Adrenal gland (tissue), 12 donors: ENCODE results near the gene FRMD3. TPM values are rescaled to one million over a fixed set of nuclear protein-coding genes. Genes with fewer than 3 reads are reported as not detected.

Experiments used
- DNase-seq, 7 donors: peaks; one replicate each; pipeline ENCODE4 v3.0.0-alpha.2; 2019 to 2020
- H3K27ac ChIP-seq, 5 donors: fragments of 200-600 bp; sonication (generic) in 4 of 5; 1 replicate in 3 of 5; 2 replicates in 2 of 5; pipeline versions ENCODE4 v1.5.1 to v1.8.0; 2016 to 2020; ENCODE audit warnings: mild to moderate bottlenecking in 1 of 5
- H3K27me3 ChIP-seq: fragments of 200-600 bp; 2 replicates; pipeline ENCODE4 v1.8.0; 2021
- H3K36me3 ChIP-seq, 2 donors: fragments of 200-600 bp; replicated peaks in 1 of 2; 1 replicate in 1 of 2; 2 replicates in 1 of 2; pipeline versions ENCODE4 v1.5.1 to v1.8.0; 2018 to 2022
- H3K4me1 ChIP-seq, 2 donors: fragments of 200-600 bp; replicated peaks in 1 of 2; 1 replicate in 1 of 2; 2 replicates in 1 of 2; pipeline versions ENCODE4 v1.5.1 to v1.8.0; 2018 to 2021
- H3K4me3 ChIP-seq, 4 donors: fragments of 200-600 bp; sonication (generic) in 3 of 4; one replicate each; pipeline ENCODE4 v1.5.1; 2016 to 2018
- H3K9me3 ChIP-seq, 3 donors: fragments of 200-600 bp; sonication (generic) in 1 of 3; replicated peaks in 1 of 3; 1 replicate in 2 of 3; 2 replicates in 1 of 3; pipeline versions ENCODE4 v1.5.1 to v1.8.0; 2016 to 2021
- POLR2A ChIP-seq, 2 donors: fragments of 450-650 bp; IDR thresholded peaks; one replicate each; pipeline ENCODE4 v1.6.1; 2017; ENCODE audit warnings: antibody characterized with exemption in 2 of 2, mild to moderate bottlenecking in 2 of 2, moderate library complexity in 1 of 2
- WGBS, 4 donors: extraction: QIAGEN DNeasy Blood & Tissue Kit in 2 of 4; methylation state at CpG; one replicate each; pipeline versions ENCODE4 v1.1.5 to v1.1.7; 2013 to 2017; 5-methylcytosine and 5-hydroxymethylcytosine counted together
- intact Hi-C, 2 donors: fragments of 100-400 bp; cut with DNase I; formaldehyde crosslinking; loops; one replicate each; pipeline versions ENCODE4 v1.14.1 to v1.15.0; 2022 to 2023
- polyA plus RNA-seq, 3 donors: library from polyadenylated mRNA; stranded (reverse); fragments of 200-250 nt in 2 of 3; fragments of 350-450 nt in 1 of 3; fragmentation: Illumina TruSeq in 1 of 3; extraction: RNeasy Lipid Tissue Mini Kit (QIAGEN cat#74804) in 1 of 3; gene quantifications; one replicate each; pipeline ENCODE4 v1.2.3, GENCODE V29; 2013 to 2014
- total RNA-seq, 9 donors: library from RNA; depleted of rRNA in 4 of 9; stranded (reverse); fragments of >200 nt in 4 of 9; fragments of 120-200 nt in 1 of 9; fragmentation: NEBNext Ultra II Directional in 1 of 9; extraction: Animal tissue kit (Norgen Biotek cat#: 25700) in 1 of 9; gene quantifications; one replicate each; pipeline versions ENCODE4 v1.1.0 to v1.2.4, GENCODE V29; 2013 to 2023
- TF ChIP-seq, protein P1 (sequence below), 6 experiments: fragments of 450-650 bp in 4 of 6; fragments of 200-600 bp in 2 of 6; sonication (generic) in 1 of 6; IDR thresholded peaks; 1 replicate in 5 of 6; 2 replicates in 1 of 6; pipeline versions ENCODE4 v1.5.1 to v1.8.0; 2016 to 2021; ENCODE audit warnings: antibody characterized with exemption in 6 of 6, mild to moderate bottlenecking in 2 of 6, moderate library complexity in 1 of 6
- donor health status: healthy with polysubstance abuse.
- donor health status: Bipolar disorder and iron deficiency.
- donor health status: DM: yes; HTN: yes; CAD: no.
- donor health status: DM: no; HTN: no; CAD: no.
- donor health status: DM: no; HTN: no; CAD: no.
- donor health status: DM: yes; HTN: yes; CAD: no.

Gene FRMD3
- total and polyA plus RNA-seq, 12 donors: 1.8 to 32.9 (median 13.6) TPM

GRCh38 chr9:83307066-83307724 lies 231.0 kb downstream of the FRMD3 start:
- no peak overlapping the region for H3K4me3 ChIP-seq
- 53 to 65% (median 58%) methylated on average over 2 of the region's 2 CpGs for WGBS, 4 donors
- no peak for DNase-seq
- intact Hi-C loops: no loop called here
- no peaks in the 10 kb centered on the region for H3K27me3 ChIP-seq
- TF ChIP-seq, protein P1, sequence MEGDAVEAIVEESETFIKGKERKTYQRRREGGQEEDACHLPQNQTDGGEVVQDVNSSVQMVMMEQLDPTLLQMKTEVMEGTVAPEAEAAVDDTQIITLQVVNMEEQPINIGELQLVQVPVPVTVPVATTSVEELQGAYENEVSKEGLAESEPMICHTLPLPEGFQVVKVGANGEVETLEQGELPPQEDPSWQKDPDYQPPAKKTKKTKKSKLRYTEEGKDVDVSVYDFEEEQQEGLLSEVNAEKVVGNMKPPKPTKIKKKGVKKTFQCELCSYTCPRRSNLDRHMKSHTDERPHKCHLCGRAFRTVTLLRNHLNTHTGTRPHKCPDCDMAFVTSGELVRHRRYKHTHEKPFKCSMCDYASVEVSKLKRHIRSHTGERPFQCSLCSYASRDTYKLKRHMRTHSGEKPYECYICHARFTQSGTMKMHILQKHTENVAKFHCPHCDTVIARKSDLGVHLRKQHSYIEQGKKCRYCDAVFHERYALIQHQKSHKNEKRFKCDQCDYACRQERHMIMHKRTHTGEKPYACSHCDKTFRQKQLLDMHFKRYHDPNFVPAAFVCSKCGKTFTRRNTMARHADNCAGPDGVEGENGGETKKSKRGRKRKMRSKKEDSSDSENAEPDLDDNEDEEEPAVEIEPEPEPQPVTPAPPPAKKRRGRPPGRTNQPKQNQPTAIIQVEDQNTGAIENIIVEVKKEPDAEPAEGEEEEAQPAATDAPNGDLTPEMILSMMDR (IDR thresholded peaks at IDR 0.05): no peak
- TF ChIP-seq POLR2A (IDR thresholded peaks at IDR 0.05): no peak
- H3K9me3 ChIP-seq: no peaks in the 10 kb centered on the region
- no peaks in the 10 kb centered on the region for H3K36me3 ChIP-seq
- H3K27ac ChIP-seq: peak overlapping the region in 1 of 5 donors; percentile 1
- peaks cover 10 to 17% of the 10 kb centered on the region in 2 donors for H3K4me1 ChIP-seq

DNA sequence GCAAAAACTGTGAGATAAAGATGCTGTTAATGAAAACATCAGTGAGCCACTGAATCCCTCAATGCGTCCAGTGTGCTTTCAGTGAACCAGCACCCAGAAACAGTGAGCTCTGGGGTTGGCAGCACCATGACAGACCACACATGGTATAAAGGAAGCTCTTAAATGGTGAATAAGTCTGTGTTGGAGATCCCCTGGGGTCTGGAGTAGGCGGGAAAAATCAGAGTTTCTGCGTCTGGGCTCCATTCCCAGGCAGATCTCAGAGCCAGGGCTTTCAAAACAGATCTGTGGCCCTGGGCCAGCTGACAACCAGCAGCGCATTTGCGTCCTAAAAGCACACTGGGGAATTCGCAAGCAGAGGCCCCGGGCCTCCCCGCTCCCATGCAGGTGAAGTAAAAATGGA lies 233.5 kb downstream of the FRMD3 start:
- WGBS, 4 donors: 19 to 32% (median 20%) methylated on average over 4 to 8 of the region's 8 CpGs
- peak; percentile 69 to 94 (median 86) for DNase-seq
- Histone ChIP-seq H3K27me3 (no peaks in the 10 kb centered on the region), H3K27ac (peak overlapping the region in 3 of 5 donors; percentile 2 to 53 (median 43)), H3K4me3 (no peak overlapping the region), H3K4me1 (peaks cover 14 to 22% of the 10 kb centered on the region in 2 donors), H3K36me3 (no peaks in the 10 kb centered on the region), H3K9me3 (no peaks in the 10 kb centered on the region)
- intact Hi-C loops: no loop called here
- TF ChIP-seq, protein P1 (IDR thresholded peaks at IDR 0.05): no peak
- TF ChIP-seq POLR2A (IDR thresholded peaks at IDR 0.05): no peak

DNA sequence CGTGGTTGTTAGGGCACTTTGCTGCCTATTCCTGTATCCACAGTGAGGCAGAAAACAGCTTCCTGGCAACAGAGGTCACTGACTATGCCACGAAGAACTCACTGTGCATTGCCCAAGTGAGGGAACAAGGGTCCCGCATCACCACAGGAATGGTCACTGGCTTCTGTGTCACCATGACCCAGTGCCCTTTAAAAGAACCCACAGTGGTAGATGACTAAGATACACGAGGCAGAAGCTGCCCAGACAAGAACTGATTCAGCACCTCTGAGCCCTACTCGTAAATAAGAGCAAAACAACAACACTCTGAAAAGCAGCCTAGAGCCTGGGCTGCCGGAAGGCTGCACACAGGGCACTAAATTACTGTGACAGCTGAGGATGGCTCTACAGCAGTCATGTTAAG lies 238.6 kb downstream of the FRMD3 start:
- no peak overlapping the region for H3K4me3 ChIP-seq
- intact Hi-C loops: no loop called here
- H3K27me3 ChIP-seq: no peaks in the 10 kb centered on the region
- H3K27ac ChIP-seq: peak overlapping the region in 4 of 5 donors; percentile 11 to 80 (median 43)
- peak; percentile 42 to 89 (median 81) for DNase-seq
- H3K36me3 ChIP-seq: no peaks in the 10 kb centered on the region
- H3K4me1 ChIP-seq: peaks cover 11 to 22% of the 10 kb centered on the region in 2 donors
- no peaks in the 10 kb centered on the region for H3K9me3 ChIP-seq
- TF ChIP-seq, protein P1 (IDR thresholded peaks at IDR 0.05): no peak
- TF ChIP-seq POLR2A (IDR thresholded peaks at IDR 0.05): no peak
- 11 to 30% (median 20%) methylated on average over 5 to 6 of the region's 6 CpGs for WGBS, 4 donors

DNA sequence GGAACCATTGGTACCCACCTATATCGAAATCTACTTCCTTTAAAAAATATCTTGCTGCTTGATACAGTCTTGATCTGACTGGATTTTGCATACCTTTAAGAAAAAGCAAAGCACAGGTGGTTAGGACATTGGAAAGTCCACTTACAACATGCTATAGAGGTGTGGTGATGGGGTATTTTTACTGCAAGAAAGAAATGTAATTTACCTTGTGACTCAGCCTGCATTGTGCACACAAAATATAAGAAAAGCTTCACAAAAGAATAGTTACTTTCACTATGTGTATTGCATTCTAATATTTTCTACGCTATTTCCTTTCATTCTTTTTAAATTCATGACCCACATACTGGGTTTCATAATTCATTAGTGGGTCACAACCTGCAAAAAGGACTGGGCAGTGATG lies 239.1 kb downstream of the FRMD3 start:
- Histone ChIP-seq H3K4me3 (no peak overlapping the region), H3K27ac (peak overlapping the region in 3 of 5 donors; percentile 11 to 80 (median 58)), H3K9me3 (no peaks in the 10 kb centered on the region), H3K4me1 (peaks cover 8 to 17% of the 10 kb centered on the region in 2 donors), H3K36me3 (no peaks in the 10 kb centered on the region), H3K27me3 (no peaks in the 10 kb centered on the region)
- TF ChIP-seq, protein P1 (IDR thresholded peaks at IDR 0.05): no peak
- no peak for TF ChIP-seq POLR2A (IDR thresholded peaks at IDR 0.05)
- intact Hi-C loops: no loop called here
- DNase-seq: no peak
- WGBS, 4 donors: 70 to 87% (median 83%) methylated on average over 2 of the region's 2 CpGs
